ENCODE data around the gene UGT1A6. TPM values are rescaled to one million over a fixed set of nuclear protein-coding genes. Genes with fewer than 3 reads are reported as not detected.
A peak's percentile ranks its signal among the peaks of the same experiment; 100 is the strongest.
"Not testable (repeated sequence)": the region's sequence is repeated elsewhere in the genome, so short reads cannot be mapped to it uniquely, and the experiment has no call there.

The UGT1A6 gene
- total RNA-seq, 1 donor from 2014 or later = 3.2 TPM

DNA sequence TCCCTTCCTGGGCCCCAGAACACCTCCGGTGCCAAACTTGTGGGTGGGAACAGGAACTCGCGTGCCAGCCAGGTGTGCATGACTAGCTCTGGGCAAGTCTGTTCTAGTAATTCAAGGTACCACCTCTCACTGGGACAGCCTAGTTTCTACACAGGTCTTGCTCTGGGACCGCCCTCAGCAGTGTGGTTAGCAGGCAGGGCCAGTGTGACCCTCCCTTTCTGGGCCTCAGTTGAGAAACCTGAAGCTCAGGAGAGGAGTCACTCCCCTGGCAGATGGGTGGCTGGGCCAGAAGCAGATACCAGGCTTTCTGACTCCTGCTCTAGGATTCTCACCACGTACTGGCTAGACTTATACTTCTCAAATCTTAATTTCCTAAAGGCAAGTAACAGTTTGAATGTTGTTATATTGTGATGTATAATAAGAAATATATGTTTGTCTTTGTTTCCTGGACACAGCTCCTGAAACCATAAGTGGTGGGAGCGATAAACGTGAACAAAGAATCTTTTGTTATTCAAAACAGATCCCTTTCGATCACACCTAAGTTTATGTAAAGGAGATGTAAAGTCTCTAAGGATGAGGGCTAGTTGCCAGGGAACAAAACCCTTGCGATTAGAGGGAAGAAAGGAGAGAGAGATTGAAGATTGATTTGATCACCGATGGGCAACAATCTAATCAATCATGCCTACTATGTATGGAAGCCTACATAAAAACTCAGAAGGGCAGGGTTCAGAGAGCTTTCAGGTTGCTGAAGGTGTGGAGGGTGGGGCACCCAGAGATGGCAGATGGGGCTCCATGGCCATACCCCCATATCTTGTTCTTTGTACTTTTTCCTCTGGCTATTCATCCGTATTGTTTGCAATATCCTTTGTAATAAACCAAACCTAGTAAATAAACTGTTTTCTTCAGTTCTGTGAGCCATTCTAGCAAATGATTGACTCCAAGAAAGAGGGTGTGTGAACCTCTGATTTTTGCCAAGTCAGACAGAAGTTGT lies 952 bp upstream of the UGT1A6 start:
- no peak for DNase-seq
- Histone ChIP-seq H3K4me3 (no peak overlapping the region), H3K9me3 (no peaks in the 10 kb centered on the region)

DNA sequence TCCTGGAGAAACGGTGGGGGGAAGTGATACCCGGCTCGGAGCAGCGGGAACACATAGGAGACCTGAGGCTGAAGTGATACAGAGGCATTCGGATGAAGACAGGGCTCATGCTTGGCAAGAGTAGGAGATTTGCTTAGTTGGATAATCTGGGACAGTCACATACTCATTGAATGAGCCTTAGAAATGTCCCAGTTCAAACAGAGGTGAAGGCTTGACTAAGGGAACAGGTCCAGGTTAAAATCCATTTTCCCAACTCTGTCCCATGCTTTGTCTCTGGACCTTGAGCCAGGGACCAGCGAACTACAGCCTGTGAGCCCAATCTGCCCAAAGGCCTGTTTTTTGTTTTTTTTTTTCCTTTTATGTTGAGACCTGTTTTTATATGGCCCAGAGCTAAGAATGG lies 1.3 kb downstream of the UGT1A6 start:
- no peak overlapping the region for H3K27ac ChIP-seq
- no peaks in the 10 kb centered on the region for H3K9me3 ChIP-seq
- H3K36me3 ChIP-seq = no peaks in the 10 kb centered on the region
- TF ChIP-seq, protein P1, sequence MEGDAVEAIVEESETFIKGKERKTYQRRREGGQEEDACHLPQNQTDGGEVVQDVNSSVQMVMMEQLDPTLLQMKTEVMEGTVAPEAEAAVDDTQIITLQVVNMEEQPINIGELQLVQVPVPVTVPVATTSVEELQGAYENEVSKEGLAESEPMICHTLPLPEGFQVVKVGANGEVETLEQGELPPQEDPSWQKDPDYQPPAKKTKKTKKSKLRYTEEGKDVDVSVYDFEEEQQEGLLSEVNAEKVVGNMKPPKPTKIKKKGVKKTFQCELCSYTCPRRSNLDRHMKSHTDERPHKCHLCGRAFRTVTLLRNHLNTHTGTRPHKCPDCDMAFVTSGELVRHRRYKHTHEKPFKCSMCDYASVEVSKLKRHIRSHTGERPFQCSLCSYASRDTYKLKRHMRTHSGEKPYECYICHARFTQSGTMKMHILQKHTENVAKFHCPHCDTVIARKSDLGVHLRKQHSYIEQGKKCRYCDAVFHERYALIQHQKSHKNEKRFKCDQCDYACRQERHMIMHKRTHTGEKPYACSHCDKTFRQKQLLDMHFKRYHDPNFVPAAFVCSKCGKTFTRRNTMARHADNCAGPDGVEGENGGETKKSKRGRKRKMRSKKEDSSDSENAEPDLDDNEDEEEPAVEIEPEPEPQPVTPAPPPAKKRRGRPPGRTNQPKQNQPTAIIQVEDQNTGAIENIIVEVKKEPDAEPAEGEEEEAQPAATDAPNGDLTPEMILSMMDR (IDR thresholded peaks at IDR 0.05) = no peak
- H3K4me3 ChIP-seq = no peak overlapping the region
- no peak for DNase-seq
- no peaks in the 10 kb centered on the region for H3K4me1 ChIP-seq
- intact Hi-C loops (cut with DNase I) = no loop called here
- no peaks in the 10 kb centered on the region for H3K27me3 ChIP-seq
- no peak for ATAC-seq

More for the DNA sequence above, 952 bp upstream of the UGT1A6 start:
- Histone ChIP-seq H3K36me3 (no peaks in the 10 kb centered on the region), H3K4me1 (no peaks in the 10 kb centered on the region), H3K27ac (no peak overlapping the region), H3K27me3 (no peaks in the 10 kb centered on the region)
- no peak for ATAC-seq
- intact Hi-C loops (cut with DNase I) = no loop called here
- TF ChIP-seq, protein P1 (IDR thresholded peaks at IDR 0.05) = no peak

DNA sequence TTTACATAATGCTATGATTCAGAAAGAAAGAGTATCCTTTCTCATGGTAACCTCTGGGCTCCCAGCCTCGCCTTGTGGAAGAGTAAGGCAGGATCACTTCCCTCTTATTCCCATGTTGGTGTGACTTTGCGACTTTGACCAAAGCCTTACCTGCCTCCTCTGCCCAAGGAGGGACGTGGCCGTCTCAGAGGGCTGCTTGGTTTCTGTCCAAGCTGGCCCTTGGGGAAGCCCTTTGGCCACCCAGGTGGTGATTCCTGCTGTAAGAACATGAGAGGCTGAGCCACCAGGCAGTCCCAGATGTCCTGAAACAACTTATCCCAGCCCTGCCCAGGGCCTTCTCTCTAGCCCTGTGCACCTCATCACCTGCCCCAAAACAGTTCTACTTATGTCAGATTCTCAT lies 6.0 kb downstream of the UGT1A6 start:
- Histone ChIP-seq H3K36me3 (no peaks in the 10 kb centered on the region), H3K9me3 (no peaks in the 10 kb centered on the region), H3K27ac (no peak overlapping the region), H3K4me1 (peaks cover 3% of the 10 kb centered on the region), H3K27me3 (no peaks in the 10 kb centered on the region), H3K4me3 (no peak overlapping the region)
- no peak for DNase-seq
- intact Hi-C loops (cut with DNase I) = no loop called here
- ATAC-seq = no peak
- TF ChIP-seq, protein P1 (IDR thresholded peaks at IDR 0.05) = no peak

DNA sequence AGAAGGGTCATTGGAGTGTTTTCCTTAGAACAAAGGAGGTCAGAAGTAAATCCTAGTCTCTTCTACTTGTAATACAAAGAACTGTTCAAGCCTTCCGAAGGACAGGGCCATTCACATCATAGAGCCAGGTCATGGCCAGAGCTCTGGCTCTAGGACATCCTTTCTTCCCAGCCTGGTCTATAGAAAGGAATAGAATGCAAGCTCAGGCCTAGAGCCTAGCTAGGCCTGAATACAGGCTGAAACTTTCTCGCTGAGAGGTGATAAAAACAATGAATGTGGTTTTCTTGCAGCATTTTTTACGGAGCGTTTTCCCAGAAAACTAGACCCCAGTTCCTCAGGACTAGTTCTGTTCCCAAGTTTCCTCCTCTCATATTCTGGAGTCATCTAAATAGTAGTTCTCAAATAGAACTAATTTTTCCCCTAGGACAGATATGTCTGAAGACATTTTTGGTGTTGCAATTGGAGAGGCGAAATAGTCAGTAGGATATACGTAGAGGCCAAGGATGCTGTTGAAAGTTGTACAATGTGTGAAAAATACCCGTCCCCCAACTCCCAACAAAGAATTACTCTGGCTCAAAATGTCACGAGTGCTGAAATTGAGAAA lies 6.8 kb downstream of the UGT1A6 start:
- Histone ChIP-seq H3K36me3 (no peaks in the 10 kb centered on the region), H3K27me3 (no peaks in the 10 kb centered on the region), H3K4me3 (no peak overlapping the region), H3K27ac (no peak overlapping the region), H3K4me1 (peaks cover 3% of the 10 kb centered on the region), H3K9me3 (no peaks in the 10 kb centered on the region)
- intact Hi-C loops (cut with DNase I) = no loop called here
- DNase-seq (no peak), ATAC-seq (no peak)
- TF ChIP-seq, protein P1 (IDR thresholded peaks at IDR 0.05) = no peak

DNA sequence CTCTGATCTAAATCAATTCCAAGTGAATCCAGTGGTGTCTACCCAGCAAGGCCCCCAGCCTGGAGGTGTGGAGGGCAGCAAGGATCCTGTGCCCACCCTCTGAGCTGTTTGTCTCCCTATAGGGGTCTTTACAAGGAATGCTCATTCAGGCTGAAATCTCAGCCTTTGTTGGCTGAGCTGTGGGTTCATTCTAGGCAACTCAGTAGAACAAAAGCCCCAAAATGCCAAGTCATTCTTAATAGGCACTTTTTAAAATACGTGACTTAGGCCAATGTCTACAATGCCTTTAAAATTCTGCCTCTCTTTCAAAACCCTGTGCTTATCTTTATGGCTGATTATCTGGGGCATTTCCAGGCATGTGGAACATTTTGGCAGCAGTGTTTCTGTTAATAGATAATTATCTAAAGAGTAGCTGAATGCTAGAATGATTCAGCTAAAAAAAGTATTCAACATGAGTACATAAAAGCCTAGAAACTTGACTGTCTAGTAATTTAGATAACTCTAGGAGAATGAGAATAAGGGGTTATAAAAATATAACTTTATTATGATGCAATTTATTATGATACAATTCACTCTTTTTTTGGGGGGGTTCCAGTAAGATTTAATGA lies 7.4 kb downstream of the UGT1A6 start:
- no peak overlapping the region for H3K4me3 ChIP-seq
- H3K27ac ChIP-seq = no peak overlapping the region
- no peaks in the 10 kb centered on the region for H3K36me3 ChIP-seq
- TF ChIP-seq, protein P1 (IDR thresholded peaks at IDR 0.05) = no peak
- H3K4me1 ChIP-seq = peaks cover 3% of the 10 kb centered on the region
- intact Hi-C loops (cut with DNase I) = no loop called here
- H3K27me3 ChIP-seq = no peaks in the 10 kb centered on the region
- ATAC-seq (peak; percentile 35), DNase-seq (no peak)
- no peaks in the 10 kb centered on the region for H3K9me3 ChIP-seq

DNA sequence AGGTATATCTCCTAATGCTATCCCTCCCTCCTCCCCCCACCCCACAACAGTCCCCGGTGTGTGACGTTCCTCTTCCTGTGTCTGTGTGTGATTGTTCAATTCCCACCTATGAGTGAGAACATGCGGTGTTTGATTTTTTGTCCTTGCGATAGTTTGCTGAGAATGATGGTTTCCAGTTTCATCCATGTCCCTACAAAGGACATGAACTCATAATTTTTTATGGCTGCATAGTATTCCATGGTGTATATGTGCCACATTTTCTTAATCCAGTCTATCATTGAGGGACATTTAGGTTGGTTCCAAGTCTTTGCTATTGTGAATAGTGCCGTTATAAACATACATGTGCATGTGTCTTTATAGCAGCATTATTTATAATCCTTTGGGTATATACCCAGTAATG lies 8.2 kb downstream of the UGT1A6 start:
- H3K36me3 ChIP-seq; H3K27me3 ChIP-seq; ATAC-seq; H3K4me3 ChIP-seq; H3K9me3 ChIP-seq; H3K4me1 ChIP-seq; DNase-seq; intact Hi-C loops (cut with DNase I); H3K27ac ChIP-seq: not testable (repeated sequence)
